Measurements from ENCODE around the gene ABI3. TPM values are rescaled to one million over a fixed set of nuclear protein-coding genes. Genes with fewer than 3 reads are reported as not detected.

Gene ABI3
- total and polyA plus RNA-seq, 4 donors: 6.9 to 20.0 (median 17.7) TPM

GRCh38 chr17:49249292-49249794 lies 38.8 kb downstream of the ABI3 start:
- TF ChIP-seq, protein P1, sequence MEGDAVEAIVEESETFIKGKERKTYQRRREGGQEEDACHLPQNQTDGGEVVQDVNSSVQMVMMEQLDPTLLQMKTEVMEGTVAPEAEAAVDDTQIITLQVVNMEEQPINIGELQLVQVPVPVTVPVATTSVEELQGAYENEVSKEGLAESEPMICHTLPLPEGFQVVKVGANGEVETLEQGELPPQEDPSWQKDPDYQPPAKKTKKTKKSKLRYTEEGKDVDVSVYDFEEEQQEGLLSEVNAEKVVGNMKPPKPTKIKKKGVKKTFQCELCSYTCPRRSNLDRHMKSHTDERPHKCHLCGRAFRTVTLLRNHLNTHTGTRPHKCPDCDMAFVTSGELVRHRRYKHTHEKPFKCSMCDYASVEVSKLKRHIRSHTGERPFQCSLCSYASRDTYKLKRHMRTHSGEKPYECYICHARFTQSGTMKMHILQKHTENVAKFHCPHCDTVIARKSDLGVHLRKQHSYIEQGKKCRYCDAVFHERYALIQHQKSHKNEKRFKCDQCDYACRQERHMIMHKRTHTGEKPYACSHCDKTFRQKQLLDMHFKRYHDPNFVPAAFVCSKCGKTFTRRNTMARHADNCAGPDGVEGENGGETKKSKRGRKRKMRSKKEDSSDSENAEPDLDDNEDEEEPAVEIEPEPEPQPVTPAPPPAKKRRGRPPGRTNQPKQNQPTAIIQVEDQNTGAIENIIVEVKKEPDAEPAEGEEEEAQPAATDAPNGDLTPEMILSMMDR (IDR thresholded peaks at IDR 0.05; ENCODE audit: control extremely low read depth, extremely low read depth): no peak
- peaks cover 0 to 8% (median 0%) of the 10 kb centered on the region in 5 donors for H3K4me1 ChIP-seq (ENCODE audit: control insufficient read depth in 5 of 5, insufficient read depth in 5 of 5, low read length in 5 of 5)
- DNase-seq (peak; percentile 47 to 71 (median 60)), ATAC-seq (ENCODE audit: insufficient read depth, low FRiP score) (no peak)
- 25 to 61% methylated on average over 10 of the region's 10 CpGs for WGBS, 2 donors
- no peak overlapping the region for H3K4me3 ChIP-seq
- H3K9ac ChIP-seq (ENCODE audit: insufficient read depth in 1 of 2, low read length in 2 of 2): no peak overlapping the region
- H3K36me3 ChIP-seq (ENCODE audit: control insufficient read depth in 4 of 4, insufficient read depth in 4 of 4, low read length in 4 of 4): no peaks in the 10 kb centered on the region
- no peaks in the 10 kb centered on the region for H3K27me3 ChIP-seq (ENCODE audit: control insufficient read depth in 3 of 3, insufficient read depth in 3 of 3, low read length in 2 of 3)
- no peaks in the 10 kb centered on the region for H3K9me3 ChIP-seq (ENCODE audit: control insufficient read depth in 4 of 4, insufficient read depth in 3 of 4, low read length in 3 of 4)
- H3K27ac ChIP-seq (ENCODE audit: low read depth in 1 of 2, low read length in 1 of 2): no peak overlapping the region

DNA sequence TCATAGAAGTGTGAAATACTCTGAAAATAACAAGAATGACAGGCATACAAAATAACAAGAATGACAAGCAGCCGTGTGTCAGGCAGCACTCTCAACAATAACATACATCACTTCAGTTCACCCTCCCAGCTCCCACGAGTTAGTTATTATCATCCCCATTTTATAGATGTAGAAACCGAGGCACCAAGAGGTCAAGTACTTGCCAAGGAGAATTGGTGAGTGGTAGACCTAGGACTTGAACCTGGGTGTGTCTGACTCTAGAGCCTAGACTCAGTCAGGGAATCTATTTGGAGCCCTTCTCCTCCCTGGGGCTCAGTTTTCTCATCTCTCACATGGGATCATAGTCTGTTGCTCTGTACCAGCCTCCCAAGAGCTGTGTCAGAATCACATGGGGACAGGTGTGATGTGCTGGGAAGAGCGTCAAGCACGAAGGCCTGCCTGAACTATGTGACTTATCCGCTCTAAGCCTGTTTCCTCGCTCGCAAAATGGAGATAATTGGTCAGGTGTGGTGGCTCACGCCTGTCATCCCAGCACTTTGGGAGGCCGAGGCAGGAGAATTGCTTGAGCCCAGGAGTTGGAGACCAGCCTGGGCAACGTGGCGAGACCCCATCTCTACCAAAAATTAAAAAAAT lies 39.5 kb downstream of the ABI3 start:
- TF ChIP-seq, protein P1 (IDR thresholded peaks at IDR 0.05; ENCODE audit: control extremely low read depth, extremely low read depth): no peak
- no peaks in the 10 kb centered on the region for H3K36me3 ChIP-seq (ENCODE audit: control insufficient read depth in 4 of 4, insufficient read depth in 4 of 4, low read length in 4 of 4)
- no peak overlapping the region for H3K27ac ChIP-seq (ENCODE audit: low read depth in 1 of 2, low read length in 1 of 2)
- ATAC-seq (ENCODE audit: insufficient read depth, low FRiP score) (no peak), DNase-seq (no peak)
- 90 to 94% methylated on average over 12 of the region's 12 CpGs for WGBS, 2 donors
- H3K4me1 ChIP-seq (ENCODE audit: control insufficient read depth in 5 of 5, insufficient read depth in 5 of 5, low read length in 5 of 5): peaks cover 0 to 8% (median 0%) of the 10 kb centered on the region in 5 donors
- H3K9ac ChIP-seq (ENCODE audit: insufficient read depth in 1 of 2, low read length in 2 of 2): no peak overlapping the region
- H3K27me3 ChIP-seq (ENCODE audit: control insufficient read depth in 3 of 3, insufficient read depth in 3 of 3, low read length in 2 of 3): no peaks in the 10 kb centered on the region
- H3K4me3 ChIP-seq: no peak overlapping the region
- no peaks in the 10 kb centered on the region for H3K9me3 ChIP-seq (ENCODE audit: control insufficient read depth in 4 of 4, insufficient read depth in 3 of 4, low read length in 3 of 4)

GRCh38 chr17:49252148-49252695 lies 41.7 kb downstream of the ABI3 start:
- ATAC-seq (ENCODE audit: insufficient read depth, low FRiP score) (no peak), DNase-seq (no peak)
- TF ChIP-seq, protein P1 (IDR thresholded peaks at IDR 0.05; ENCODE audit: control extremely low read depth, extremely low read depth): no peak
- Histone ChIP-seq H3K9ac (ENCODE audit: insufficient read depth in 1 of 2, low read length in 2 of 2) (no peak overlapping the region), H3K36me3 (ENCODE audit: control insufficient read depth in 4 of 4, insufficient read depth in 4 of 4, low read length in 4 of 4) (no peaks in the 10 kb centered on the region), H3K9me3 (ENCODE audit: control insufficient read depth in 4 of 4, insufficient read depth in 3 of 4, low read length in 3 of 4) (no peaks in the 10 kb centered on the region), H3K27me3 (ENCODE audit: control insufficient read depth in 3 of 3, insufficient read depth in 3 of 3, low read length in 2 of 3) (no peaks in the 10 kb centered on the region), H3K4me1 (ENCODE audit: control insufficient read depth in 5 of 5, insufficient read depth in 5 of 5, low read length in 5 of 5) (peaks cover 0 to 8% (median 0%) of the 10 kb centered on the region in 5 donors), H3K27ac (ENCODE audit: low read depth in 1 of 2, low read length in 1 of 2) (no peak overlapping the region), H3K4me3 (no peak overlapping the region)
- WGBS, 2 donors: 45 to 76% methylated on average over 6 of the region's 6 CpGs
